Left lung (tissue), 10 donors: ENCODE data around the gene LRRC10B. TPM values are rescaled to one million over a fixed set of nuclear protein-coding genes. Genes with fewer than 3 reads are reported as not detected.
A peak's percentile ranks its signal among the peaks of the same experiment; 100 is the strongest.

Source experiments
- ATAC-seq: fragments of 200-7000 bp; cut with Tn5 transposase; one replicate; pipeline ENCODE4 v1.9.1; 2020; ENCODE audit warnings: moderate library complexity
- DNase-seq, 4 donors: peaks; one replicate each; pipeline ENCODE4 v3.0.0-alpha.2; 2013 to 2020
- H3K27ac ChIP-seq, 2 donors: fragments of 200-600 bp; sonication (generic) in 1 of 2; one replicate each; pipeline versions ENCODE4 v1.5.0 to v1.8.0; 2020 to 2021
- H3K27me3 ChIP-seq, 2 donors: fragments of 200-600 bp; sonication (generic) in 1 of 2; one replicate each; pipeline versions ENCODE4 v1.5.0 to v1.8.0; 2020 to 2021
- H3K36me3 ChIP-seq, 2 donors: fragments of 200-600 bp; sonication (generic) in 1 of 2; one replicate each; pipeline versions ENCODE4 v1.5.0 to v1.8.0; 2020 to 2021
- H3K4me1 ChIP-seq, 2 donors: fragments of 200-600 bp; one replicate each; pipeline ENCODE4 v1.8.0; 2021
- H3K4me3 ChIP-seq, 2 donors: fragments of 200-600 bp; sonication (generic) in 1 of 2; one replicate each; pipeline versions ENCODE4 v1.5.0 to v1.8.0; 2020 to 2021; ENCODE audit warnings: mild to moderate bottlenecking in 1 of 2
- H3K9me3 ChIP-seq, 2 donors: fragments of 200-600 bp; sonication (generic) in 1 of 2; one replicate each; pipeline versions ENCODE4 v1.5.0 to v1.8.0; 2020 to 2021
- CTCF ChIP-seq, 2 donors: fragments of 200-600 bp; sonication (generic) in 1 of 2; IDR thresholded peaks; one replicate each; pipeline versions ENCODE4 v1.5.0 to v1.8.0; 2021; ENCODE audit warnings: antibody characterized with exemption in 2 of 2
- intact Hi-C, 2 donors: fragments of 100-400 bp; cut with DNase I; formaldehyde crosslinking; loops; one replicate each; pipeline versions ENCODE4 v1.11.2 to v1.14.2; 2022
- polyA plus RNA-seq, 6 donors: library from polyadenylated mRNA; unstranded; fragments of 120-200 nt; gene quantifications; one replicate each; pipeline ENCODE4 v1.2.1, GENCODE V29; 2013; ENCODE audit not compliant: insufficient read length in 6 of 6
- total RNA-seq, 2 donors: library from RNA; stranded (reverse); fragmentation: NEBNext Ultra II Directional; extraction: Animal tissue kit (Norgen Biotek cat#: 25700); gene quantifications; one replicate each; pipeline ENCODE4 v1.2.1, GENCODE V29; 2021
- donor health status: DM: no; HTN: yes; CAD: no.
- donor health status: DM: no; HTN: no; CAD: no.

Gene LRRC10B
- total and polyA plus RNA-seq, 8 donors, result 0.29 to 5.5 (median 1.9) TPM

GRCh38 chr11:61480994-61481335, 27.6 kb upstream of the LRRC10B start:
- H3K36me3 ChIP-seq, result no peaks in the 10 kb centered on the region
- ATAC-seq (peak; percentile 16), DNase-seq (peak in 1 of 4 donors; percentile 60)
- no peaks in the 10 kb centered on the region for H3K9me3 ChIP-seq
- H3K27ac ChIP-seq, result no peak overlapping the region
- H3K4me1 ChIP-seq, result peaks cover 5 to 7% of the 10 kb centered on the region in 2 donors
- intact Hi-C loops, result no loop called here
- no peak overlapping the region for H3K4me3 ChIP-seq
- no peak for TF ChIP-seq CTCF (IDR thresholded peaks at IDR 0.05)
- peaks cover 0 to 19% of the 10 kb centered on the region in 2 donors for H3K27me3 ChIP-seq

GRCh38 chr11:61481806-61482205, 26.7 kb upstream of the LRRC10B start:
- TF ChIP-seq CTCF (IDR thresholded peaks at IDR 0.05), result no peak
- Histone ChIP-seq H3K36me3 (no peaks in the 10 kb centered on the region), H3K27ac (no peak overlapping the region), H3K27me3 (peaks cover 0 to 19% of the 10 kb centered on the region in 2 donors), H3K9me3 (no peaks in the 10 kb centered on the region), H3K4me3 (no peak overlapping the region), H3K4me1 (peaks cover 5 to 7% of the 10 kb centered on the region in 2 donors)
- no peak for ATAC-seq
- intact Hi-C loops, result no loop called here
- no peak for DNase-seq

- peak; percentile 23 for ATAC-seq
- peak; percentile 13 to 45 for TF ChIP-seq CTCF (IDR thresholded peaks at IDR 0.05)
- intact Hi-C loops, result no loop called here
Observed at GRCh38 chr11:61482513-61482912, 26.0 kb upstream of the LRRC10B start.

GRCh38 chr11:61484541-61484940, 24.0 kb upstream of the LRRC10B start:
- Histone ChIP-seq H3K27ac (no peak overlapping the region), H3K27me3 (peaks cover 0 to 19% of the 10 kb centered on the region in 2 donors), H3K9me3 (no peaks in the 10 kb centered on the region), H3K4me1 (peaks cover 4 to 5% of the 10 kb centered on the region in 2 donors), H3K4me3 (no peak overlapping the region), H3K36me3 (no peaks in the 10 kb centered on the region)
- intact Hi-C loops, result no loop called here
- no peak for TF ChIP-seq CTCF (IDR thresholded peaks at IDR 0.05)
- DNase-seq (no peak), ATAC-seq (no peak)

More at GRCh38 chr11:61482513-61482912, 26.0 kb upstream of the LRRC10B start:
- Histone ChIP-seq H3K36me3 (no peaks in the 10 kb centered on the region), H3K4me1 (peaks cover 4 to 5% of the 10 kb centered on the region in 2 donors), H3K27ac (no peak overlapping the region), H3K27me3 (peaks cover 0 to 19% of the 10 kb centered on the region in 2 donors), H3K4me3 (no peak overlapping the region), H3K9me3 (no peaks in the 10 kb centered on the region)
- DNase-seq, result no peak

GRCh38 chr11:61485080-61485479, 23.5 kb upstream of the LRRC10B start:
- DNase-seq (no peak), ATAC-seq (no peak)
- peaks cover 0 to 19% of the 10 kb centered on the region in 2 donors for H3K27me3 ChIP-seq
- H3K9me3 ChIP-seq, result no peaks in the 10 kb centered on the region
- intact Hi-C loops, result no loop called here
- no peaks in the 10 kb centered on the region for H3K36me3 ChIP-seq
- peaks cover 5 to 7% of the 10 kb centered on the region in 2 donors for H3K4me1 ChIP-seq
- TF ChIP-seq CTCF (IDR thresholded peaks at IDR 0.05), result no peak
- H3K27ac ChIP-seq, result no peak overlapping the region
- H3K4me3 ChIP-seq, result no peak overlapping the region
